HepG2 (cell line): ENCODE results near the gene MVP. TPM values are rescaled to one million over a fixed set of nuclear protein-coding genes. Genes with fewer than 3 reads are reported as not detected.

Experiments
- ATAC-seq: fragments of 200-7000 bp; cut with Tn5 transposase; 3 replicates; pipeline ENCODE4 v1.9.1; 2020; ENCODE audit warnings: mild to moderate bottlenecking, moderate library complexity
- BruUV-seq: library from RNA; stranded (reverse); fragments of 400-500 nt; replicated peaks from 2 replicates; lab custom pipeline; 2021; lab: Mats Ljungman, UMichigan
- CTCF ChIA-PET: fragments of 300-600 bp; formaldehyde crosslinking; extraction: SDS; loops from one replicate; lab custom pipeline; 2021; ENCODE audit warnings: low total read pairs, inconsistent platforms, low intra/inter-chr PET ratio; lab: Yijun Ruan, JAX
- POLR2A ChIA-PET: fragments of 350-600 bp; sonication (Branson Sonifier 250); formaldehyde crosslinking; loops from one replicate; lab custom pipeline; 2020; ENCODE audit warnings: antibody characterized with exemption, inconsistent platforms; lab: Yijun Ruan, JAX
- DNase-seq: peaks from one replicate; pipeline ENCODE4 v3.0.0-alpha.2; 2015; ENCODE audit warnings: low spot score
- FAIRE-seq: peaks from 3 replicates; lab custom pipeline; 2011; peaks lifted over from hg19 to GRCh38; lab: Jason Lieb, UNC
- H2AFZ ChIP-seq: one replicate; pipeline ENCODE4 v1.6.1; 2011; ENCODE audit warnings: low read length, inconsistent platforms
- H3K27ac ChIP-seq: fragments of 300-600 bp; 3 replicates; pipeline ENCODE4 v1.8.0; 2011; ENCODE audit warnings: mixed run types, mild to moderate bottlenecking, mixed read lengths, low read length, inconsistent platforms; ENCODE audit not compliant: insufficient read depth; ENCODE audit errors: extremely low read length
- H3K27me3 ChIP-seq, 2 experiments: fragments of 200-600 bp in 1 of 2; 2 replicates in 1 of 2; 3 replicates in 1 of 2; pipeline versions ENCODE4 v1.6.0 to v1.8.0; 2011; ENCODE audit warnings: low read length in 2 of 2, mild to moderate bottlenecking in 2 of 2, moderate library complexity in 2 of 2, inconsistent platforms in 1 of 2; ENCODE audit not compliant: insufficient read depth in 2 of 2, control insufficient read depth in 1 of 2
- H3K36me3 ChIP-seq, 2 experiments: fragments of 200-600 bp in 1 of 2; replicated peaks in 1 of 2; 2 replicates in 1 of 2; 3 replicates in 1 of 2; pipeline versions ENCODE4 v1.5.1 to v1.8.0; 2011; ENCODE audit warnings: low read length in 2 of 2, inconsistent platforms in 1 of 2; ENCODE audit not compliant: insufficient read depth in 2 of 2, control insufficient read depth in 1 of 2
- H3K4me1 ChIP-seq: 2 replicates; pipeline ENCODE4 v1.5.1; 2012; ENCODE audit warnings: low read length, inconsistent platforms; ENCODE audit not compliant: insufficient read depth
- H3K4me2 ChIP-seq: 2 replicates; pipeline ENCODE4 v1.6.0; 2011; ENCODE audit warnings: low read depth, low read length, inconsistent platforms
- H3K4me3 ChIP-seq, 3 experiments: fragments of 200-600 bp in 1 of 3; sonication (generic), shearing (Covaris generic) in 1 of 3; replicated peaks in 1 of 3; 2 replicates each; pipeline ENCODE4 v1.5.1; 2011 to 2016; ENCODE audit warnings: low read length in 3 of 3, inconsistent platforms in 2 of 3, low read depth in 2 of 3, mild to moderate bottlenecking in 2 of 3, control low read depth in 1 of 3, mixed read lengths in 1 of 3; ENCODE audit not compliant: insufficient read depth in 1 of 3
- H3K79me2 ChIP-seq: one replicate; pipeline ENCODE4 v1.6.1; 2011; ENCODE audit warnings: low read length, inconsistent platforms; ENCODE audit not compliant: insufficient read depth
- H3K9ac ChIP-seq: 2 replicates; pipeline ENCODE4 v1.6.0; 2011; ENCODE audit warnings: mild to moderate bottlenecking, low read depth, low read length, inconsistent platforms; ENCODE audit not compliant: insufficient read depth
- H3K9me3 ChIP-seq: 2 replicates; pipeline ENCODE4 v1.5.1; 2012; ENCODE audit warnings: mild to moderate bottlenecking, low read length
- H4K20me1 ChIP-seq: 2 replicates; pipeline ENCODE4 v1.6.0; 2011; ENCODE audit warnings: inconsistent platforms, mild to moderate bottlenecking, low read length, moderate library complexity; ENCODE audit not compliant: insufficient read depth
- AGO2 ChIP-seq: fragments of 200-400 bp; formaldehyde crosslinking; optimal IDR thresholded peaks from 2 replicates; pipeline ENCODE3; 2017; ENCODE audit warnings: mild to moderate bottlenecking, low read depth, low read length, moderate library complexity
- BHLHE40 ChIP-seq: IDR thresholded peaks from 2 replicates; pipeline ENCODE4 v1.6.1; 2011; ENCODE audit warnings: low read length, improper control_type of control experiment
- DNMT1 ChIP-seq: sonication (generic); formaldehyde crosslinking; IDR thresholded peaks from 2 replicates; pipeline ENCODE4 v1.5.1; 2020; ENCODE audit warnings: mild to moderate bottlenecking, missing genetic modification reagents
- FOSL2 ChIP-seq: sonication (generic); formaldehyde crosslinking; IDR thresholded peaks from 2 replicates; pipeline ENCODE4 v1.4.0; 2020; ENCODE audit warnings: missing genetic modification reagents
- GABPB1 ChIP-seq: IDR thresholded peaks from 2 replicates; pipeline ENCODE4 v1.6.1; 2016; ENCODE audit warnings: mild to moderate bottlenecking, missing genetic modification reagents, moderate library complexity, missing compliant biosample characterization
- GTF2F1 ChIP-seq: fragments of 150-350 bp; IDR thresholded peaks from 2 replicates; pipeline ENCODE4 v1.6.1; 2014; ENCODE audit warnings: low read length
- IRX3 ChIP-seq: sonication (generic); formaldehyde crosslinking; IDR thresholded peaks from 2 replicates; pipeline ENCODE4 v1.8.1; 2023; ENCODE audit warnings: mild to moderate bottlenecking, low read depth, missing genetic modification reagents, borderline replicate concordance
- NR2F6 ChIP-seq, 2 experiments: IDR thresholded peaks; 2 replicates each; pipeline ENCODE4 v1.6.1; 2016; ENCODE audit warnings: antibody characterized with exemption in 1 of 2, mild to moderate bottlenecking in 1 of 2
- PTBP1 ChIP-seq: fragments of 200-400 bp; formaldehyde crosslinking; IDR thresholded peaks from 2 replicates; pipeline ENCODE4 v1.6.1; 2018; ENCODE audit warnings: low read length, low read depth; ENCODE audit not compliant: poor library complexity, severe bottlenecking
- RCOR2 ChIP-seq: IDR thresholded peaks from 2 replicates; pipeline ENCODE4 v1.6.1; 2016; ENCODE audit warnings: missing biosample characterization, missing genetic modification reagents
- RFX5 ChIP-seq: IDR thresholded peaks from 2 replicates; pipeline ENCODE4 v1.6.1; 2011; ENCODE audit warnings: low read depth, low read length, improper control_type of control experiment
- TBL1XR1 ChIP-seq: fragments of 150-350 bp; IDR thresholded peaks from 2 replicates; pipeline ENCODE4 v1.6.1; 2014; ENCODE audit warnings: borderline replicate concordance, low read length; ENCODE audit not compliant: partially characterized antibody
- ZNF180 ChIP-seq: sonication (generic); formaldehyde crosslinking; IDR thresholded peaks from 2 replicates; pipeline ENCODE4 v1.4.0; 2020; ENCODE audit warnings: low read depth, missing genetic modification reagents, borderline replicate concordance
- ZNF367 ChIP-seq: sonication (generic); formaldehyde crosslinking; IDR thresholded peaks from 2 replicates; pipeline ENCODE4 v1.4.0; 2020; ENCODE audit warnings: missing genetic modification reagents, borderline replicate concordance
- ZNF562 ChIP-seq: sonication (generic); formaldehyde crosslinking; IDR thresholded peaks from 2 replicates; pipeline ENCODE4 v1.8.0; 2022; ENCODE audit warnings: missing genetic modification reagents, borderline replicate concordance
- ZNF605 ChIP-seq: sonication (generic); formaldehyde crosslinking; IDR thresholded peaks from 2 replicates; pipeline ENCODE4 v1.8.0; 2022; ENCODE audit warnings: mild to moderate bottlenecking, missing genetic modification reagents
- ZNF724P ChIP-seq: sonication (generic); formaldehyde crosslinking; IDR thresholded peaks from 2 replicates; pipeline ENCODE4 v1.8.0; 2022; ENCODE audit warnings: missing genetic modification reagents, borderline replicate concordance
- WGBS: methylation state at CpG from one replicate; pipeline ENCODE4 v1.1.6; 2017; ENCODE audit warnings: low lambda C conversion rate; 5-methylcytosine and 5-hydroxymethylcytosine counted together
- in situ Hi-C: cut with HindIII; loops from 2 replicates; pipeline ENCODE4 v1.10.0; 2017; ENCODE audit warnings: low pct_unique_long_range_greater_than_20kb; ENCODE audit not compliant: extremely low pct_ligation_motif_present
- intact Hi-C: fragments of 100-400 bp; cut with micrococcal nuclease; formaldehyde crosslinking; loops from one replicate; pipeline ENCODE4 v1.10.0; 2022; ENCODE audit not compliant: unreplicated experiment
- polyA plus RNA-seq, 8 experiments: library from polyadenylated mRNA; depleted of rRNA in 3 of 8; stranded (reverse) in 7 of 8; unstranded in 1 of 8; fragments of >200 nt; fragmentation: Illumina TruSeq in 4 of 8; extraction: Trizol in 4 of 8; gene quantifications; 2 replicates each; pipeline versions ENCODE4 v1.2.1 to v1.2.3, GENCODE V29; 2011 to 2016; ENCODE audit warnings: low read depth in 4 of 8, missing spikeins in 1 of 8, mixed read lengths in 1 of 8; ENCODE audit not compliant: insufficient read depth in 1 of 8
- total RNA-seq, 5 experiments: library from RNA; depleted of rRNA; stranded (reverse); fragments of >200 nt; fragmentation: Illumina TruSeq; extraction: Trizol; gene quantifications; 2 replicates each; pipeline ENCODE4 v1.2.3, GENCODE V29; 2016; ENCODE audit warnings: low read depth in 1 of 5
- TF ChIP-seq, protein P1 (sequence below): sonication (generic); formaldehyde crosslinking; IDR thresholded peaks from 2 replicates; pipeline ENCODE4 v1.8.1; 2023; ENCODE audit warnings: mild to moderate bottlenecking, missing genetic modification reagents, borderline replicate concordance

The MVP gene
- total and polyA plus RNA-seq, 2 of the 13 experiments (the other 11 are each of a cell fraction or from before 2014, with no cell fraction given), result 22.9 to 43.5 TPM

DNA sequence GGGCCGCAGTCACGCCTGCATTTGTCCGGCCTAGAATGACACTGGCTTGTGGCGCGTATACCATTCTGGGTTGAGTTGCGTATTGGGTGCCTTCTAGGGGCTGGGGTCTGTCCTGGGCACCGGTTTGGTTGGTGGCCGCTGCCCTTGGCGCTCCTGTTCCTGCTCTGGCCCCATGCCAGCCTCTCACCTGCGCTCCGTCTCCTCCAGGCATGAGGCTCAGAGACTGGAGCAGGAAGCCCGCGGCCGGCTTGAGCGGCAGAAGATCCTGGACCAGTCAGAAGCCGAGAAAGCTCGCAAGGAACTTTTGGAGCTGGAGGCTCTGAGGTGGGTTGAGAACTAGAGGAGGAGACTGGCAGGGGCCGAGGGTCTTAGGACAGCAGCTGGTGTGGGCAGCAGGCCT is 25.4 kb downstream of the MVP start:
- no TSS peak for BruUV-seq
- H3K9ac ChIP-seq, result no peak overlapping the region
- H3K4me2 ChIP-seq, result no peak overlapping the region
- ATAC-seq (no peak), FAIRE-seq (no peak), DNase-seq (no peak)
- H3K4me1 ChIP-seq, result no peaks in the 10 kb centered on the region
- ChIA-PET CTCF (no interaction called here), POLR2A (interaction anchor here (1.4 kb wide), 1 partner anchor 19 kb away, joined by 3 read pairs; no protein-coding TSS in a partner anchor)
- H3K4me3 ChIP-seq, result no peak overlapping the region
- H4K20me1 ChIP-seq, result no peaks in the 10 kb centered on the region
- in situ Hi-C loops, result no loop called here
- no peaks in the 10 kb centered on the region for H3K27me3 ChIP-seq
- H3K27ac ChIP-seq, result no peak overlapping the region
- intact Hi-C loops, result no loop called here
- H3K9me3 ChIP-seq, result no peaks in the 10 kb centered on the region
- peak; percentile 55 for TF ChIP-seq AGO2
- TF ChIP-seq TBL1XR1, result no peak
- H3K79me2 ChIP-seq, result no peaks in the 10 kb centered on the region
- WGBS, result 93% methylated on average over 18 of the region's 18 CpGs
- peaks cover 3% of the 10 kb centered on the region in 2 experiments; a peak in 1 of 5 replicates for H3K36me3 ChIP-seq
- H2AFZ ChIP-seq, result no peak overlapping the region

DNA sequence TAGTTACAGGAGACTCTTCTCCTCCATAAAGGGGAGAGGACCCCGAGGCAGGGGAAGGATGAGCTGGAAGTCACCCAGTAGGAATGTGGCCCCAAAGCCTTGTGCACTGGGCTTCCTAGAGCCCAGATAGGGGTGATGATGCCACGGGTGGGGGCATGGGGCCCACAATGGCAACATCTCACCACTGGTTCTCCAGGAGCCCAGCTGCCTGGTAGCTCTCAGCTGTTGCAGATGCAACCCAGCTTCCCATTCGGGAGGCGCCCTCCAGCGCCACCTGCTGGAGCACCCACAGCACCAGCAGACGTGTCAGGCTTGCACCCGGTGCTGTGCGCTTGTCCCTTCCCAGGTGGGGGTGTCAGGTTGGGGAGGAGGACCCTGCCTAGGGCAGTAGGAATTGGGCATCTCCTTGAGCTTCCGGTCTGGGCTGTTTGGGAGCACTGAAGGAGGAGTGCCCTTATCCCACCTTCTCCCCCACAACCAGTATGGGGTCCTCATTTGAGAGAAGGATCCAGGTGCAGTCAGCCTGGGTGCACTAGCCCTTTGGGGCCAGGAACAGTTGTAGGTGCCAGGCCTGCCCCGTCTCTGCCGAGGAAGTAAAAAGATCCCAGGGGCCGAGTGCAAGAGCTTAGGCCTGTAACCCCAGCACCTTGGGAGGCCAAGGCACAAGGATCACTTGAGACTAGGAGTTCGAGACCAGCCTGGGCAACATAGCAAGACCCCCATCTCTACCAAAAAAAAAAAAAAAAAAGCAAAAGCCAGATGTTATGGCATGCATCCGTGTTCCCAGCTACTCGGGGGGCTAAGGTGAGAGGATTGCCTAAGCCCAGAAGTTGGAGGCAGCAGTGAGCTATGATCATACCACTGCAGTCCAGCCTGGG is 28.4 kb downstream of the MVP start:
- intact Hi-C loops, result loop anchor here (1.0 to 2.0 kb wide), 2 partner anchors 32 to 148 kb away; partner anchors contain the start of gene PAGR1
- H3K4me3 ChIP-seq, result no peak overlapping the region
- H3K79me2 ChIP-seq, result no peaks in the 10 kb centered on the region
- H3K4me1 ChIP-seq, result no peaks in the 10 kb centered on the region
- DNase-seq (peak; percentile 65), FAIRE-seq (peak; percentile 58), ATAC-seq (peak; percentile 90)
- no peak overlapping the region for H2AFZ ChIP-seq
- H3K27ac ChIP-seq, result no peak overlapping the region
- CTCF ChIA-PET, result interaction anchor here (1.1 to 2.1 kb wide), 6 partner anchors 28 to 157 kb away, joined by 3 to 12 read pairs (median 4); partner anchors contain the start of gene MVP
- H3K36me3 ChIP-seq, result peaks cover 3% of the 10 kb centered on the region in 2 experiments; a peak in 1 of 5 replicates
- WGBS, result 50% methylated on average over 11 of the region's 15 CpGs
- POLR2A ChIA-PET, result interaction anchor here (0.6 to 5.0 kb wide), 18 partner anchors 8 to 148 kb away, joined by 3 to 37 read pairs (median 6); partner anchors contain the start of genes CDIPT, KCTD13, MAZ and MVP
- no peaks in the 10 kb centered on the region for H3K27me3 ChIP-seq
- no peak overlapping the region for H3K4me2 ChIP-seq
- BruUV-seq, result no TSS peak
- no peak overlapping the region for H3K9ac ChIP-seq
- no peaks in the 10 kb centered on the region for H3K9me3 ChIP-seq
- in situ Hi-C loops, result no loop called here
- H4K20me1 ChIP-seq, result no peaks in the 10 kb centered on the region
- TF ChIP-seq PTBP1 (no peak), GABPB1 (peak; percentile 48; the same call in 1 of the 2 replicates), BHLHE40 (no peak), ZNF605 (CRISPR knock-in tag) (0 out of 2 replicates have a peak, but pooled peaks have one; percentile 53), RCOR2 (no peak), IRX3 (no peak), ZNF367 (CRISPR knock-in tag) (no peak), ZNF724P (no peak), ZNF180 (CRISPR knock-in tag) (no peak), RFX5 (no peak), FOSL2 (peak; percentile 66), DNMT1 (CRISPR knock-in tag) (peak; percentile 69; the same call in 1 of the 2 replicates), NR2F6 (IDR thresholded peaks at IDR 0.05) (no peak), NR2F6 (CRISPR knock-in tag; IDR thresholded peaks at IDR 0.05) (no peak; the same call in 1 of the 2 replicates), GTF2F1 (no peak), ZNF562 (CRISPR knock-in tag) (no peak)
- TF ChIP-seq, protein P1, sequence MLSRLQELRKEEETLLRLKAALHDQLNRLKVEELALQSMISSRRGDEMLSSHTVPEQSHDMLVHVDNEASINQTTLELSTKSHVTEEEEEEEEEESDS, result no peak
